Prostate gland (tissue), 2 donors: Measurements from ENCODE around the gene AKAP13. TPM values are rescaled to one million over a fixed set of nuclear protein-coding genes. Genes with fewer than 3 reads are reported as not detected.

ENCODE experiments used
- DNase-seq: peaks from one replicate; pipeline ENCODE4 v3.0.0-alpha.2; 2019; ENCODE audit warnings: low spot score
- H3K27ac ChIP-seq, 2 donors: fragments of 200-600 bp; sonication (generic); 2 replicates each; pipeline ENCODE4 v1.5.1; 2017 to 2019
- H3K27me3 ChIP-seq: fragments of 200-600 bp; sonication (generic); replicated peaks from 2 replicates; pipeline ENCODE4 v1.5.1; 2019; ENCODE audit not compliant: insufficient read depth
- H3K36me3 ChIP-seq, 2 donors: fragments of 200-600 bp; sonication (generic); 1 replicate in 1 of 2; 2 replicates in 1 of 2; pipeline versions ENCODE4 v1.5.1 to v1.8.1; 2017 to 2019
- H3K4me1 ChIP-seq: fragments of 200-600 bp; sonication (generic); replicated peaks from 2 replicates; pipeline ENCODE4 v1.5.1; 2019
- H3K4me3 ChIP-seq, 2 donors: fragments of 200-600 bp; sonication (generic); 2 replicates each; pipeline ENCODE4 v1.5.1; 2017 to 2019
- H3K9me3 ChIP-seq: fragments of 200-600 bp; sonication (generic); 2 replicates; pipeline ENCODE4 v1.5.1; 2017
- POLR2A ChIP-seq: fragments of 450-650 bp; IDR thresholded peaks from one replicate; pipeline ENCODE4 v1.6.1; 2016; ENCODE audit warnings: antibody characterized with exemption, mild to moderate bottlenecking
- POLR2AphosphoS5 ChIP-seq: sonication (generic); formaldehyde crosslinking; IDR thresholded peaks from one replicate; pipeline ENCODE4 v1.6.1; 2017; ENCODE audit warnings: antibody characterized with exemption
- WGBS: methylation state at CpG from one replicate; pipeline ENCODE4 v1.1.5; 2018; 5-methylcytosine and 5-hydroxymethylcytosine counted together
- intact Hi-C: fragments of 100-400 bp; cut with DNase I; formaldehyde crosslinking; loops from one replicate; pipeline ENCODE4 v1.14.2; 2022
- total RNA-seq, 2 donors: library from RNA; depleted of rRNA; stranded (reverse); fragments of >200 nt; gene quantifications; one replicate each; pipeline ENCODE4 v1.1.0, GENCODE V29; 2016
- TF ChIP-seq, protein P1 (sequence below), 4 experiments: fragments of 200-600 bp in 2 of 4; fragments of 450-650 bp in 2 of 4; sonication (generic) in 2 of 4; IDR thresholded peaks; 1 replicate in 3 of 4; 2 replicates in 1 of 4; pipeline ENCODE4 v1.5.1; 2016 to 2019; ENCODE audit warnings: antibody characterized with exemption in 4 of 4, mild to moderate bottlenecking in 2 of 4, moderate library complexity in 2 of 4

AKAP13 gene
- total RNA-seq, 2 donors from 2014 or later = 102 to 195 TPM

DNA sequence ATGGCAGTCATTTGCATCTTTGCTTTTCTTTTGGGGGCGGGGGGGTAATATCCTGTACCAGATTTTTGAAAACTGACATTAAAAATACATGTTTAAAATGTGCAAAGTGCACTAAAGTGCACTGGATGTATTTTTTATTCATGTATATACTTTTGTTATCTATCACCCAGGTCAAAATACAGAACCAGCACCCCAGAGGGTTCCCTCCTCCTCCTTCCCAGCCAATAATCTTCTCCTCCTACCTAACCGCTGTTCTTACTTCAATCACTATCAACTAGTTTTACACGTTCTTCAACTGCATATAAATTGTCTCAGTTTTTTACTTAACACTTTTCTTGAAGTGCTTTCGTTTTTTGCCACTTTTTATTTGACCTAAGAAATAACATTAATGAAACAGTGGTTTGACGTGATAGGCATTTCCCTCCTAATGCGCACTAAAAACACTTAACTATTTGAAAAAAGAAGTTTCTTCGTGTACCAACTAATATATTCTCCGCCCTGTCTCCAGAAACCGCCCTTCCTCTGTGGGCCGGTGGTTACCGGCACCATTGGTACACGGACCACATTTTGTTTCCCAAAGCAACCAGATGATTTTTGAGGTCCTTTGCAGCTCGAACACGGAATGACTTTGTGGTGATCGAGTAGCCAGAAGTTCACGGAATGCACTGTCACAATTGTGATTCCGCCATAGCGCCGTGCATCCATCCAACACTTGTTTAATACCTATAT is 836 bp upstream of the AKAP13 start:
- WGBS = 5% methylated on average over 19 of the region's 19 CpGs
- no peaks in the 10 kb centered on the region for H3K4me1 ChIP-seq
- peak; percentile 10 for DNase-seq
- H3K9me3 ChIP-seq = no peaks in the 10 kb centered on the region
- peak overlapping the region; percentile 90 to 92 for H3K27ac ChIP-seq
- no peaks in the 10 kb centered on the region for H3K27me3 ChIP-seq
- TF ChIP-seq POLR2A = no peak
- no peak for TF ChIP-seq POLR2AphosphoS5
- TF ChIP-seq, protein P1, sequence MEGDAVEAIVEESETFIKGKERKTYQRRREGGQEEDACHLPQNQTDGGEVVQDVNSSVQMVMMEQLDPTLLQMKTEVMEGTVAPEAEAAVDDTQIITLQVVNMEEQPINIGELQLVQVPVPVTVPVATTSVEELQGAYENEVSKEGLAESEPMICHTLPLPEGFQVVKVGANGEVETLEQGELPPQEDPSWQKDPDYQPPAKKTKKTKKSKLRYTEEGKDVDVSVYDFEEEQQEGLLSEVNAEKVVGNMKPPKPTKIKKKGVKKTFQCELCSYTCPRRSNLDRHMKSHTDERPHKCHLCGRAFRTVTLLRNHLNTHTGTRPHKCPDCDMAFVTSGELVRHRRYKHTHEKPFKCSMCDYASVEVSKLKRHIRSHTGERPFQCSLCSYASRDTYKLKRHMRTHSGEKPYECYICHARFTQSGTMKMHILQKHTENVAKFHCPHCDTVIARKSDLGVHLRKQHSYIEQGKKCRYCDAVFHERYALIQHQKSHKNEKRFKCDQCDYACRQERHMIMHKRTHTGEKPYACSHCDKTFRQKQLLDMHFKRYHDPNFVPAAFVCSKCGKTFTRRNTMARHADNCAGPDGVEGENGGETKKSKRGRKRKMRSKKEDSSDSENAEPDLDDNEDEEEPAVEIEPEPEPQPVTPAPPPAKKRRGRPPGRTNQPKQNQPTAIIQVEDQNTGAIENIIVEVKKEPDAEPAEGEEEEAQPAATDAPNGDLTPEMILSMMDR (IDR thresholded peaks at IDR 0.05) = no peak
- H3K4me3 ChIP-seq = peak overlapping the region; percentile 93 to 97
- intact Hi-C loops = loop anchor here (2.0 kb wide), 1 partner anchor 49 kb away; no protein-coding TSS in a partner anchor
- no peaks in the 10 kb centered on the region for H3K36me3 ChIP-seq

DNA sequence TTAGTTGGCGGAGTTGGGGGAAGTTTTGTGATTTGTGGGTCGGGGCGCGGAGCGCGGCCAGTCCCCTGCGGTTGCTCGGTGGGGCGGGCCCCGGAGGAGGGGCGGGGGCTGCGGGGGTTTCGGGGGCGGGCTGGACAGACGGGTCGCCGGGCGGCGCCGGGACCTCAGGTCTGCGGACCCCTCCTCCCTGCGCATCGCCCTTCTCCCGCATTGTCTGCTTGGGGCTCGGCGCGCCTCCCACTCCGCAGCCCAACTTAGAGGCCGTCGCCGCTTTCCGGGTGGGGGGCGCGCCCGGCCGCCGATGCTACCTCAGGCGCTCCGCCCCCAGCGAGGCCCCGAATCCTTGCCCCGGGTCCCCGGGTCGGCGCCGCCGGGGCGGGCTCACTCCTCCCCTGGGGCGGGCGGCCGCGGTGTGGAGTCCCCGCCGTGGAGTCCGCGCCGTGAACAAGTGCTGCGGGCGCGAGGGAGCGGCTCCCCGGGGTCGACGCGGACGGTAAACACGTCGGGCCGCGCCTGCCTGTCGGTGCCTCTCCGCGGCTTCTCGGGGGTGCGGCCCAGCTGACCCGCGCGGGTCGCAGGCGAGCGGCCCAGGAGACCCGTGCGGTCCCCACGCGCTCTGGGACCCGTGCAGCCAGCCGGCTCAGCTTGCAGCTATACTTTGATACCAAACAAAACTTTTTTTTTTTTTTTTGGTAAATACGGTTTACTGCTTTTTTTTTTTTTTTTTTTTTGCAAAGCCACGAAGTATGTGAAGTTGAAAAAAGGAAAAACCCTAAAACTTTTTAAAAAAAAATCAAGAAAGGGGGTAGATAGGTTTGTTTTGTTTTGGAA is 624 bp downstream of the AKAP13 start:
- Histone ChIP-seq H3K36me3 (no peaks in the 10 kb centered on the region), H3K27me3 (no peaks in the 10 kb centered on the region), H3K9me3 (no peaks in the 10 kb centered on the region), H3K27ac (peak overlapping the region; percentile 90 to 92), H3K4me1 (no peaks in the 10 kb centered on the region), H3K4me3 (peak overlapping the region; percentile 93 to 97)
- WGBS = under 1% methylated on average over 73 of the region's 89 CpGs
- intact Hi-C loops = loop anchor here (2.0 kb wide), 1 partner anchor 50 kb away; no protein-coding TSS in a partner anchor
- TF ChIP-seq POLR2AphosphoS5 = no peak
- peak; percentile 9 for TF ChIP-seq POLR2A
- TF ChIP-seq, protein P1 (IDR thresholded peaks at IDR 0.05) = no peak
- DNase-seq = peak; percentile 28

DNA sequence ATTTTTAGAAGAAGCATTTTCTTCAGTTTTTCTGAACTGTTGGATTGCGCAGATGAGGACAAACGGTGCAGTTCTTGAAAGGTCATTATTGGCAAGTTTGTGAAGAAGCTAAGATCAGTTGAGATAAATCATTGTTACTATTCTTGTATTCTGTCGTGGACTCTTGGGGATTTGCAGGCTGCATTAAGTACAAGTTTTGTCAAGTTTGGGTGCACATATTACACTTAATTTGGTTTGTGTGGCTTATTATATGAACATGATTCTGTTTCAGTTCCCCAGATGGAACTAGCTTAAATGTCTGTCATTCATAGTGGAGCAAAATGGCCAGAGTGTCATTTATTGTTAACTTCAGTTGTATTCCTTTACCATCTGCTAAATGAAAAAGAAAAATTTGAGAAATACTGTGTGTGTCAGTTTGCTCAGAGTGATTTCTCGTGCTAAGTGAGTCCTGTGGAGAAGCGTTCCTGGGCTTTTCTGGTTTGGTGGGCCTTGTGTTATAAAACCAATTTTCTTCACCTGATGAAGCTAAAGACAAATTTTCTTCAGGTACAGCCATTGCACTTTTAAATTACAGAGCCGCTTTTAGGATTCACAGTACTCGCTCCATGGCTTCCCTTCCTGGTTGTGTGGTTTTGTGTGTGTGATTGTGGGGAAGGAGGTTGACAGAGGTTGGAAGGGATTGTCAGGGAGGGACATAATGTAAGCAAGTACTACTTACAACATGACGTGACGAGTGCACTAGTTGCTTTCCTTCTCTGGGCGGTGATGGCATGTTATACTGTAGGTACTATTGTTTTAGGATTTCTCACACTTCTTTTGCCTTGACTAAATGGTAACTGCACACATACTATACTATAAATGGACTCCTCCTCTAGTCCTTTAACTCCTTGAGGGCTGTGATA is 1.7 kb downstream of the AKAP13 start:
- TF ChIP-seq POLR2A (no peak), POLR2AphosphoS5 (no peak)
- TF ChIP-seq, protein P1 (IDR thresholded peaks at IDR 0.05) = no peak
- peak overlapping the region; percentile 93 to 97 for H3K4me3 ChIP-seq
- DNase-seq = no peak
- H3K9me3 ChIP-seq = no peaks in the 10 kb centered on the region
- 56% methylated on average over 10 of the region's 10 CpGs for WGBS
- no peaks in the 10 kb centered on the region for H3K36me3 ChIP-seq
- no peaks in the 10 kb centered on the region for H3K27me3 ChIP-seq
- intact Hi-C loops = loop anchor here (2.0 kb wide), 1 partner anchor 51 kb away; no protein-coding TSS in a partner anchor
- no peaks in the 10 kb centered on the region for H3K4me1 ChIP-seq
- no peak overlapping the region for H3K27ac ChIP-seq

DNA sequence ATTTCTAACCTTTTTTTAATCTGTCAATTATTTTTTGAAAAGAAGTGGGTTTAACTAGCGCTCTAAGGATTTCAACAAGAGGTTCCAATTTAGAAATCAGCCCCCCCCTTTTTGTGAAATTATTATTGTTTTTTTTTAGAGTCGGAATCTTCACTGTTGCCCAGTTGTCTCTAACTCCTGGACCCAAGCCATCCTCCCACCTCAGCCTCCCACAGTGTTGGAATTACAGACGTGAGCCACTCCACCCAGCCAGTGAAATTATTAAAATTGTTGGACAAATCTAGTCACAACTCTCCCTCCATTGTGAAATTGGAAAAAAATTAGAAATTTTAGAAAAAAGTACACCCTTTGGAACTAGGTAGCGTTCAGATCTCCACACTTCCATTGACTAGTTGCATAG is 2.5 kb downstream of the AKAP13 start:
- H3K4me1 ChIP-seq = no peaks in the 10 kb centered on the region
- H3K4me3 ChIP-seq = no peak overlapping the region
- intact Hi-C loops = no loop called here
- no peaks in the 10 kb centered on the region for H3K9me3 ChIP-seq
- TF ChIP-seq, protein P1 (IDR thresholded peaks at IDR 0.05) = no peak
- TF ChIP-seq POLR2AphosphoS5 (no peak), POLR2A (no peak)
- no peak overlapping the region for H3K27ac ChIP-seq
- no peak for DNase-seq
- WGBS = 71% methylated on average over 4 of the region's 4 CpGs
- H3K27me3 ChIP-seq = no peaks in the 10 kb centered on the region
- no peaks in the 10 kb centered on the region for H3K36me3 ChIP-seq
